DND-41 (cell line): ENCODE data around the gene SPINK1.
"Not testable (repeated sequence)": the region's sequence is repeated elsewhere in the genome, so short reads cannot be mapped to it uniquely, and the experiment has no call there.

ENCODE experiments used
- ATAC-seq: fragments of 200-7000 bp; cut with Tn5 transposase; 3 replicates; pipeline ENCODE4 v1.9.1; 2021; ENCODE audit warnings: low read depth; ENCODE audit not compliant: insufficient read depth
- DNase-seq: peaks from one replicate; pipeline ENCODE4 v3.0.0-alpha.2; 2020
- H2AFZ ChIP-seq: 2 replicates; pipeline ENCODE4 v1.6.0; 2012; ENCODE audit warnings: low read depth, low read length
- H3K27ac ChIP-seq: 2 replicates; pipeline ENCODE4 v1.5.1; 2012; ENCODE audit warnings: low read length, inconsistent platforms
- H3K27me3 ChIP-seq: fragments of 200-600 bp; sonication (generic); 2 replicates; pipeline ENCODE4 v1.6.0; 2012; ENCODE audit warnings: low read length, mild to moderate bottlenecking, inconsistent platforms; ENCODE audit not compliant: insufficient read depth, poor library complexity
- H3K36me3 ChIP-seq: 2 replicates; pipeline ENCODE4 v1.5.1; 2012; ENCODE audit warnings: low read length, inconsistent platforms; ENCODE audit not compliant: insufficient read depth
- H3K4me1 ChIP-seq: 2 replicates; pipeline ENCODE4 v1.5.1; 2012; ENCODE audit warnings: mild to moderate bottlenecking, low read length; ENCODE audit not compliant: insufficient read depth
- H3K4me2 ChIP-seq: 2 replicates; pipeline ENCODE4 v1.6.0; 2012; ENCODE audit warnings: mild to moderate bottlenecking, moderate library complexity, low read length, inconsistent platforms; ENCODE audit not compliant: insufficient read depth
- H3K4me3 ChIP-seq, 2 experiments: fragments of 200-600 bp in 1 of 2; shearing (Covaris generic) in 1 of 2; 2 replicates each; pipeline ENCODE4 v1.5.1; 2012 to 2016; ENCODE audit warnings: inconsistent platforms in 2 of 2, low read length in 2 of 2, mild to moderate bottlenecking in 2 of 2, low read depth in 1 of 2, moderate library complexity in 1 of 2
- H3K79me2 ChIP-seq: 2 replicates; pipeline ENCODE4 v1.6.0; 2012; ENCODE audit warnings: low read length, inconsistent platforms; ENCODE audit not compliant: insufficient read depth
- H3K9ac ChIP-seq: 2 replicates; pipeline ENCODE4 v1.6.0; 2012; ENCODE audit warnings: low read depth, mild to moderate bottlenecking, inconsistent platforms, low read length, moderate library complexity
- H3K9me3 ChIP-seq: 2 replicates; pipeline ENCODE4 v1.5.1; 2012; ENCODE audit warnings: low read length, moderate library complexity, mild to moderate bottlenecking, inconsistent platforms; ENCODE audit not compliant: insufficient read depth, severe bottlenecking
- H4K20me1 ChIP-seq: 2 replicates; pipeline ENCODE4 v1.6.0; 2012; ENCODE audit warnings: low read length; ENCODE audit not compliant: insufficient read depth
- EZH2 ChIP-seq: IDR thresholded peaks from 3 replicates; pipeline ENCODE4 v1.6.1; 2012; ENCODE audit warnings: borderline replicate concordance, low read depth, mild to moderate bottlenecking, moderate library complexity, low read length, inconsistent platforms; ENCODE audit not compliant: severe bottlenecking
- TF ChIP-seq, protein P1 (sequence below): IDR thresholded peaks from 2 replicates; pipeline ENCODE4 v1.5.1; 2012; ENCODE audit warnings: borderline replicate concordance, low read length, moderate library complexity, mild to moderate bottlenecking; ENCODE audit not compliant: poor library complexity, severe bottlenecking; ENCODE audit errors: extremely low read depth

SPINK1 gene

DNA sequence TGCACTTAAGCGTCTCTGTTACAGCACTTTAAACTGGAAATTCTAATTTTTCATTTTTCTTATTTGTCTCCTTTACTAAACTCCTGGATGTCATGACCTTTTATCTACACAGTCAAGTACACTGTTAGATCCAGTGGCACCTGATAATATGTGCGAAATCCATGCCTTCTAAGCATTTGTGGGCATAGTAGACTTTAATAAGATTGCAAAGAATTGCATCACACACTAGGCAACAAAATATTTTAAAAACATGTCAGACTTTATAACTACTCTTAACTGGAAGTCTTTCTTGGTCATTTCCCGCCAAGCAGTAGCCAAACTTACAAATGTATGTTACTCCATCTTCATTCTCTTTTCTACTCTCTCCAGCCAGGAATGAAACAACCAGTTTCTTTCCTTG is 5.0 kb upstream of the SPINK1 start:
- Histone ChIP-seq H3K9ac (no peak overlapping the region), H2AFZ (no peak overlapping the region), H3K4me2 (no peak overlapping the region), H3K4me1 (no peaks in the 10 kb centered on the region), H3K4me3 (no peak overlapping the region), H4K20me1 (no peaks in the 10 kb centered on the region), H3K9me3 (no peaks in the 10 kb centered on the region), H3K27ac (no peak overlapping the region), H3K79me2 (no peaks in the 10 kb centered on the region), H3K36me3 (no peaks in the 10 kb centered on the region), H3K27me3 (no peaks in the 10 kb centered on the region)
- TF ChIP-seq, protein P1, sequence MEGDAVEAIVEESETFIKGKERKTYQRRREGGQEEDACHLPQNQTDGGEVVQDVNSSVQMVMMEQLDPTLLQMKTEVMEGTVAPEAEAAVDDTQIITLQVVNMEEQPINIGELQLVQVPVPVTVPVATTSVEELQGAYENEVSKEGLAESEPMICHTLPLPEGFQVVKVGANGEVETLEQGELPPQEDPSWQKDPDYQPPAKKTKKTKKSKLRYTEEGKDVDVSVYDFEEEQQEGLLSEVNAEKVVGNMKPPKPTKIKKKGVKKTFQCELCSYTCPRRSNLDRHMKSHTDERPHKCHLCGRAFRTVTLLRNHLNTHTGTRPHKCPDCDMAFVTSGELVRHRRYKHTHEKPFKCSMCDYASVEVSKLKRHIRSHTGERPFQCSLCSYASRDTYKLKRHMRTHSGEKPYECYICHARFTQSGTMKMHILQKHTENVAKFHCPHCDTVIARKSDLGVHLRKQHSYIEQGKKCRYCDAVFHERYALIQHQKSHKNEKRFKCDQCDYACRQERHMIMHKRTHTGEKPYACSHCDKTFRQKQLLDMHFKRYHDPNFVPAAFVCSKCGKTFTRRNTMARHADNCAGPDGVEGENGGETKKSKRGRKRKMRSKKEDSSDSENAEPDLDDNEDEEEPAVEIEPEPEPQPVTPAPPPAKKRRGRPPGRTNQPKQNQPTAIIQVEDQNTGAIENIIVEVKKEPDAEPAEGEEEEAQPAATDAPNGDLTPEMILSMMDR: no peak
- no peak for TF ChIP-seq EZH2
- ATAC-seq (no peak), DNase-seq (no peak)

DNA sequence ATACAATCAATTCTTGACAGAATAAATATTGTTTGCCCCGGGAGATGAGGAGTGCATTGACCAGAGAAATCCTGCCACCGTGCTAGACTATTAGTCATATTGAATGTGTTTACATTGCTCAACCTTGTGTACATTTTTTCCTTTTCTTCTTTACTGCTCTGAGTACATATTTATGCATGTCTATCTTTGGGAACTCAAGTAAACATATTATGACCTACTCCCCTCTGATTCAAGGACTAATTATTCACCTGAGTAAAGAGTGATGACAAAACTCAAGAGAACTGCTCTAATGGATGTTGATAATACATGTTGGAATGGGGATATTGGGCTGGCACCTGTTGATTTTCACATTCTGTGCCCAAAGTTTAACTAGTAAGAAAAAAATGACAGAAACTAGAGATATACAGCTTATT is 3.9 kb upstream of the SPINK1 start:
- no peak for DNase-seq
- no peak overlapping the region for H2AFZ ChIP-seq

DNA sequence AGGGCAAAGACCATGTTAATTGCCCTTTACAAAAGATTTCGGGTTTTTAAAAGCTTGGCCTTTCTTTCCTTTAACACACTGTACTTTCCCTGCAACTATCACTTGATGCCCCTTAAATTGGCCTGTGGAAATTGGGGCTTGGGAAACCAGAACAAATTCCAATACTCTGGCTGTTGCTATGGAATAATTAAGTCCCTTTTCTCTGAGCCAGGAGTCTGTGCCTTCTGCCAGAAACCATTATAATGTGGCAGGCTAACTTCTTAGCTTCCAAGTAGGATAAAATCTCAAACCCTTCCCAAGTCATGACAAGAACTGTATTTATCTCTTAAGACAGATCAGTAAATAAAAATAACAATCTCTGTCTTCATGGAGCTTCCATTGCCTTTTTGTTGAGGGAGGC is 1.1 kb upstream of the SPINK1 start:
- no peak overlapping the region for H2AFZ ChIP-seq
- H4K20me1 ChIP-seq: no peaks in the 10 kb centered on the region
- no peak overlapping the region for H3K4me3 ChIP-seq
- no peaks in the 10 kb centered on the region for H3K27me3 ChIP-seq
- no peaks in the 10 kb centered on the region for H3K36me3 ChIP-seq
- no peaks in the 10 kb centered on the region for H3K9me3 ChIP-seq
- no peaks in the 10 kb centered on the region for H3K4me1 ChIP-seq
- H3K27ac ChIP-seq: no peak overlapping the region
- no peak overlapping the region for H3K4me2 ChIP-seq
- no peaks in the 10 kb centered on the region for H3K79me2 ChIP-seq
- no peak for ATAC-seq
- TF ChIP-seq, protein P1: no peak
- TF ChIP-seq EZH2: no peak
- no peak overlapping the region for H3K9ac ChIP-seq
- DNase-seq: no peak

More for the DNA sequence above, 3.9 kb upstream of the SPINK1 start:
- no peak for ATAC-seq
- Histone ChIP-seq H3K4me2 (no peak overlapping the region), H3K36me3 (no peaks in the 10 kb centered on the region), H3K27me3 (no peaks in the 10 kb centered on the region), H3K4me1 (no peaks in the 10 kb centered on the region), H4K20me1 (no peaks in the 10 kb centered on the region), H3K4me3 (no peak overlapping the region), H3K9ac (no peak overlapping the region), H3K9me3 (no peaks in the 10 kb centered on the region), H3K79me2 (no peaks in the 10 kb centered on the region), H3K27ac (no peak overlapping the region)
- TF ChIP-seq EZH2: no peak
- TF ChIP-seq, protein P1: no peak

DNA sequence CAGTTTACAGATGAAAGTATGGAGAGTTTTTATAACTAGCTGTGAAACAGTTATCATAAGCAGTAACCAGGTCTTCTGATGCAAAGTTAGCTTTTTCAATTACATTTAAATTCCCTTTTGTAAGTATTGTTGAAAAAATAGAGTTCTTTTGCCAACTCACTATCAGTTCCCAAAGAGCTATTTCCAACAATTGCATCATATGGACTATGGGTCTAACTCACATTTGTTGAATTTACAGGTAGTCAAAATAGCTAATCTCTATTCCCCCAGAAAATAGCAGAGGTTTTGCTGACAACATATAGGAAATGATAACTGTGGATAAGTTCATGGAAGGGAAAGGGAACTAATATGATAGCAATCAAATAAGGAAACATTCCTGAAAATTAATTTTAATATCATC is 1.4 kb downstream of the SPINK1 start:
- Histone ChIP-seq H3K79me2 (no peaks in the 10 kb centered on the region), H3K4me1 (no peaks in the 10 kb centered on the region), H3K9me3 (no peaks in the 10 kb centered on the region), H3K27me3 (no peaks in the 10 kb centered on the region), H4K20me1 (no peaks in the 10 kb centered on the region), H3K27ac (no peak overlapping the region), H3K4me3 (no peak overlapping the region), H2AFZ (no peak overlapping the region), H3K9ac (no peak overlapping the region), H3K36me3 (no peaks in the 10 kb centered on the region), H3K4me2 (no peak overlapping the region)
- DNase-seq (no peak), ATAC-seq (no peak)
- TF ChIP-seq, protein P1: no peak
- no peak for TF ChIP-seq EZH2

DNA sequence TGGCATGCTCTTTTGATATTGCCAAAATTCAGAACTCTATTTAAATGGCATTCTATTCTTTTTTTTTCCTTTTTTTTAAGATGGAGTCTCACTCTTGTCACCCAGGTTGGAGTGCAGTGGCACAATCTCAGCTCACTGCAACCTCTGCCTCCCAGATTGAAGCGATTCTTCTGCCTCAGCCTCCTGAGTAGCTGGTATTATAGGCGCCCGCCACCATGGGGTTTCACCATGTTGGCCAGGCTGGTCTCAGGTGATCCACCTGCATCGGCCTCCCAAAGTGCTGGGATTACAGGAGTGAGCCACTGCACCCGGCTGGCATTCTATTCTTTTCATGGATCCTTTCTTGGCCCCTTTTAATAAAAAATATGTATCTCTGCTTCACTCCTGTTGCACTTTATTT is 4.5 kb downstream of the SPINK1 start:
- H4K20me1 ChIP-seq, H3K79me2 ChIP-seq, H3K9ac ChIP-seq, H2AFZ ChIP-seq, H3K9me3 ChIP-seq, H3K27ac ChIP-seq, H3K36me3 ChIP-seq, H3K27me3 ChIP-seq, H3K4me3 ChIP-seq, H3K4me1 ChIP-seq, DNase-seq, ATAC-seq, H3K4me2 ChIP-seq: not testable (repeated sequence)
